ENCODE results near the gene CMC2.

CMC2 gene

DNA sequence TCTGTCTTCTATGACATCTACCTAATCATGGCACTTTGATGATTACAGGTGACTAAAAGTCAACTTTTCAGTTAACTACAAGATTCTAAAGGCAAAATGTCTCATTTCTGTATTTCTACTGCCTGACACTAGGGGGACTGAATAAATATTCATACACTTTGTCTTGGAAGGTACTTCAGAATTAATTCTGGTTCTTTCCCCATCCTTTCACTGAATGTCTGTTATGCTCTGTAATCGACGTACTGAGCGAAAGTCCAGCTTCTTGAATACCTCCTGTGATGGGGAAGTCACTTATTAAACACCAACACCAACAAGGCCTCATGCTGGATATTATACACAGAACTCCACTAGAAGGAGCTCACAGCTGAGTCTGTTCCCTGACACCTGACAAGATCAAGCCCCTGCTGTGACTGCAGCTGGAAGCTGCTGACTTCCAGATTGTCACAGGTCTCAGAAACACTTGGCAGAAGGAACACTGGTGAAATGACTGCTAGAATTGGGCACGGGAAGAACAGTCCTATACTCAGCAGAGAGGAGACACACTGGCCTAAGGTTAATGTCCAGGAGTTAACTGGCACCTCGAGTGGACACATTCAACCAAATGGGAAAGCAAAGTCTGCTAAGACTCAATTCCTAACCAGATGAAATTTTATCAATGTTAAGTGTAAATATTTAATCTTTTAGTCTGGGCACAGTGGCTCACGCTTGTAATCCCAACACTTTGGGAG lies 31.9 kb downstream of the CMC2 start:
- no peak for DNase-seq (ENCODE audit: low read depth)

DNA sequence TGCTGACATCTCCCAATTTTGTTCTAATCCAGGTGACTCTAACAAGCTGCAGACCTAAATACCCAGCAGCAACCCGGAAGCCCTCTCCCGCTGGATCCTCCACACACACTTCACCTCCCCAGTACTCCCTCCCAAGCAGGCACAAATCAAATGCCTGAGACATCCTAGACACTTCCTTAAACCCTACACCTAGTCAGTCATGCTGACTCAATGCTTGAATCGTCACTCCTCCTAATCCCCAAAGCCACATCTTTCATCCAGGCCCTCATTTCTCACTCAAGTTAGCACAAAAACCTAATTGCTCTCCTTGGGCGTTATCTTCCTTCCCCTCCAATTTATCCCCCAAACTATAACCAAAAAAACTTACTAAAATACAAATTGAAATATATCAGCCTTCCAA lies 32.7 kb downstream of the CMC2 start:
- no peak for DNase-seq (ENCODE audit: low read depth)

DNA sequence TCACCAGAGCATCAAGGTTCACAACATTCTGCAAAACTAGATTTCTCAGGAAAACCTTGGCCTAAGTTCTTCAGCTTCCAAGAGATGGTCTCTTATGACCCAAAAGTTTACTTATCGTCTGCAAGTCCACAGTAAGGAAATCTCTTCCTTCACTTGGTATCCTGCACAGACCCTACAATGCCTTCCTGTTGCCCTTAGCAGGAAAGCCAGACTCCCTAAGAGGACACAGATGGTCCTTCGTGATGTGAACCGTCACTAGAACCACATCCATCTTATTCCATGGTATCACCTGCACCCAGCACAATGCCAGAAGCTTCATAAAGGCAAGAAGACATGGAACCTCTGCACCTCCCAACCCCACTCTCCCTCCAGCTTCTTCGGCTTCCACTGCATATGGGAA lies 34.1 kb downstream of the CMC2 start:
- DNase-seq (ENCODE audit: low read depth) = no peak

DNA sequence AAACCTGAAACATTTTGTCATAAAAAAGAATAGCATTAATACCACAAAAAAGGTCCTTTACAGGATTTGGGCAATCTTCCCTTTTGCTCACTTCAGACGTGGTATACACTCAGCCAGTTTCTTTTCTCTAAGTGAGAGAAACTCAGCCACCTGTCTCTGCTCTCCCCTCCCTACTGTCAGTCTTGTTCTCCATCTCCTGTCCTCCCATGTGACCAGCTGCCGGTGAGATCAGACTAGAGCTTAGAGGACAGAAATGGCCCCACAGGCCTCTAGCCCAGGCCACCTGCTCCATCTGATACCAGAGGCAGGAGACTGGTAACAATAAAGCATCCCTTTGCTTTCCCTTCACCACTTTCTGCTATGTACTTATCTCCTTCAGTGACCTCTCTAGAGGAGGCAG lies 34.9 kb downstream of the CMC2 start:
- no peak for DNase-seq (ENCODE audit: low read depth)

DNA sequence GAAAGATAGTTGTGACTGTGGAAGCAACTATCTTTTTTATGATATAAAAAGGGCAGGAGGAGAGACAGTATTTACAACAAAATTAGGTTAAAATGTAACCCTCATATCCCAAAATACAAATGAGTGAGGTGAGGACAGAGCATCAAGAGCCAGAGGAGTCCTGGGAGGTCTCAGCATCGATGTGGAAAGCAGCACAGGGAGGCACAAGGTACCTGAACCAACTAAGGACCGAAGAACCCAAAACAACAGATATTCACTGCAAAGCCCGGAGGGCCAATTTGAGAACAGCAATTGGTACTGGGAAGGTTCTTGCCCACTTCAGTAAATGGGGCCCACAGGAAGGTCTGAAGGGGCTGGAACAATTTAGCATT lies 37.6 kb downstream of the CMC2 start:
- no peak for DNase-seq (ENCODE audit: low read depth)

DNA sequence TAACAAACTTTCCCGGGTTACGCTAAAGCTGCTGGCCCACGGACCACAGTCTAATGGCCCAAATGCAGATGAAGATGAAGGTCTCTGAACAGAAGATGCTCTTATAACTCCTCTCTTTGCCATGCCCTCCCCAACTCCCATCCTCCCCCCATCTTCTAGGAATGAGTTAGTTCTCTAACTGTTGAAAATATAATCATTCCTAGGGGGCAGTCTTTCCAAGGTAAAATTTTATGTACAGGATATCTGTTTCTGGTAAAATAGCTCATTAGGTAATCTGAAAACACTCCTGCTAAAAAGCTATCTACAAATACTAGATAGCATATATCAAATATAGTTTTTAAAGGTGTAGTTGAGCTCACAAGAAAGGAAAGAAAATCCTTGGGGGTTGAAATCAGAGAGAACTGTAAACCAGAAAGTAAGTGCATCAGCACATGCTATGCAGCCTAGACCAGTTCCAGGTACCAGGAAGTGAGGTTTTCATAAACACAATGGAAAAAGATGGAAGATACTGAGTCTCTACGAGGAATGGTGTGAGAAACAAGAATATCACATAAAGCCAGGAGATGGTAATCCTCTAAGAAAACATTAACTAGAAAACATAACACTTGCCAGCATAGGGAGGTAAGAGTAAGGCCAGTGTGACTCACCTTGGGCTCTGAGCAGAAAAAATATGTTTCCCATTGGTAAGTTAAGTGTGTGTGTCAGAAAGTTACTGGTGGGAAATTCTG lies 38.1 kb downstream of the CMC2 start:
- no peak for DNase-seq (ENCODE audit: low read depth)

DNA sequence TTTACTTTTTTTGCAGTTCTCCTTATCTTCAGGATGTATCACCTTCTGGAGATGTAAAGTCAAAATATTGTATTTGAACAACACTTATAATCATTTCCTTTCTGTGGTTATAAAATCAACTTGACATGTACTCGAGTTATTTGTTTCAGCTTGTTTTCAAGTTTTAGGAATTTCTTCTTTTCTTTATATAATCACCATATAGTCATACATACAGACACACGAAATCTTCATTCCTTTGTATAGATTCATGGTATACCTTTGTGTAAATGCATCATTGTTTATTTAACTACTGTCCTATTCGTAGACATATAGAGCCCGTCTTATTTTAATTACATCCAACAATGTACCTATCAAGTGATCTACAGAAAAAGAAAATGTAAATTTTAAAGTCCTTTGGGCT lies 40.1 kb downstream of the CMC2 start:
- no peak for DNase-seq (ENCODE audit: low read depth)

DNA sequence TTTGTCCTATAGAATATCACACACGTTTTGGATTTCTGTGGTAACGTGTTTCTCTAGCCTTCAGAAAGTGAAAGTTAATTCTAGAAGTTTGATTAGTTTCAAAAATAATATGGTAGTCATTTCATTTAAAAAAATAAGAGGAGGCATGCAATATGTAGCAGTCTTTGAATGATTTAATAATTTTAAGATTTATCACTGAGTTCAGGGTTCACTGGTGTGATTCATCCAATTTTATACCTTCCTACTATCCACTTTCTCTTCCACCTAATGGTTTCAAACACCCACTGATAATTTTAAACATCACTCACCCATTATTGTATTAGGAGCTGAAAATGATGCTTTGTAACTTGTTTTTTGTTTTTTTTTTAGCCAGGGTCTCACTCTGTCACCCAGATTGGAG lies 42.3 kb downstream of the CMC2 start:
- DNase-seq (ENCODE audit: low read depth) = no peak

DNA sequence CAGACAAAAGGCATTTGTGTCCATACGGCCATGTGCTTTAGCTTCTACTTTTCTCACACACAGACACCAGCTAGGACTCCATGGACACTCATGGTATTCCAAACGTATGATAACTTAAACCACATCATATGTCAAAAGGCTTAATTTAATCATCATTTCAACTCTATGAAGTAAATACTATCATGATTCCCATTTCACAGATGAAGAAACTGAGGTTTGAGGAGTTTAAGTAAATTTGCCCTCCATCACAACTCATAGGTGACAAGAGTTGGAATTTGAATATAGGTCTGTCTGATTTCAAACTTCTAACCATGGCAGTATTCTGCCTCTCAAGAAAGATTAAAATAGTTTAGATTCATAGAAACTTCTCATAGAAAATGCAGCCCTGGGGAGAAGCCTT lies 43.8 kb downstream of the CMC2 start:
- no peak for DNase-seq (ENCODE audit: low read depth)

DNA sequence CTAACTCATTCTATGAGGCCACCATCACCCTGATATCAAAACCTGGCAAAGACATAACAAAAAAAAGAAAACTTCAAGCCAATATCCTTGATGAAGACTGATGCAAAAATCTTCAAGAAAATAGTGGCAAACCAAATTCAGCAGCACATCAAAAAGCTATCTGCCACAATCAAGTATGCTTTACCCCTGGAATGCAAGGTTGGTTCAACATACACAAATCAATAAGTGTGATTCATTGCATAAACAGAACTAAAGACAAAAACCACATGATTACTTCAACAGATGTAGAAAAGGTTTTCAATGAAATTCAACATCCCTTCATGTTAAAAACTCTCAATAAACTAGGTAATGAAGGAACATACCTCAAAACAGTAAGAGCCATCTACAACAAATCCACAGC lies 48.4 kb downstream of the CMC2 start:
- DNase-seq (ENCODE audit: low read depth) = no peak

DNA sequence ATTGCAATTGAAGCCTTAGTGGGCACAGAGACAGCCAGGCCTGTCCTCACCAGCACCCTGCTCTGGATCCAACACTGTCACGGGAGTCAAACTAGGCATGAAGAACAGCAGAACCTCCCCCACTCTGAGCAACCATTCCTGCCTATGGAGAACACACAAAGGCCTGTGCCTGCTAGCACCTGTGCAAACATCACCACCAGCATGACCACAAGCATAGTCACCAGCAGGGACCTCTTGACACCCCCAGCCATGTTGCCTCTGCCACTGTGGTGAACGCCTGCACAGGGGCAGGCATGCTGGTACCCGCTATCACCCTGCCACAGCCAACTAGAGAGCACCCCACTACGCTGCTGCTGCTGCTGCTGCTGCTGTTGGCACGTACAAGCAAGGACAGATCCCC lies 51.7 kb downstream of the CMC2 start:
- no peak for DNase-seq (ENCODE audit: low read depth)

DNA sequence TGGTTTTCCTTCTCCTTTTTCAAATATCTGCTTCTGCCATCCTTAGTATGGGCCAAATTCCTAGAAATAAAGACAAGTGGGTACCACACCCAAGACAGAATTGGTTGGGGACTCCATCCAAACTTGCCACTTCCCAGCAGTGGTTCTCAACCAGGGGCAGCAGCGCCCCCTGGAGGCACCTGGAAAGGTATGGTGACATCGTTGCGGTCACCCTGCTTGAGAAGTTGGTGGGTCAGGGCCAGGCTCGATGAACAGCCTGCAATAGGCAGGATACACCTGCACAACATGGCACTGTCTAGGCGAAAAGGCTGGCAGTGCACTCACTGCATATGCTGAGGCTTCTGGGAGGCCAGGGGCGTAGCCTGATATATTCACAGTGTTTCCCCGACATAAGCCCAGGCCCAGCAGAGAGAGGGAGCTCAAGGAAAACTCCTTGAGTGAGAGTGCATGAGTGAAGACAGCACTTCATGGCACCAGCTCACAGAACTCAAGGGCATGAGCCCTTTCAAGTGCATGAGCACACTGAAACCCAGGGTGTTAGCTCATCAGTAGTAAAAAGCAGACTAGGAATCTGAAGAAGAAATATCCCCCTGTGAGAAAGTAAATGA lies 57.7 kb downstream of the CMC2 start:
- DNase-seq (ENCODE audit: low read depth) = no peak

DNA sequence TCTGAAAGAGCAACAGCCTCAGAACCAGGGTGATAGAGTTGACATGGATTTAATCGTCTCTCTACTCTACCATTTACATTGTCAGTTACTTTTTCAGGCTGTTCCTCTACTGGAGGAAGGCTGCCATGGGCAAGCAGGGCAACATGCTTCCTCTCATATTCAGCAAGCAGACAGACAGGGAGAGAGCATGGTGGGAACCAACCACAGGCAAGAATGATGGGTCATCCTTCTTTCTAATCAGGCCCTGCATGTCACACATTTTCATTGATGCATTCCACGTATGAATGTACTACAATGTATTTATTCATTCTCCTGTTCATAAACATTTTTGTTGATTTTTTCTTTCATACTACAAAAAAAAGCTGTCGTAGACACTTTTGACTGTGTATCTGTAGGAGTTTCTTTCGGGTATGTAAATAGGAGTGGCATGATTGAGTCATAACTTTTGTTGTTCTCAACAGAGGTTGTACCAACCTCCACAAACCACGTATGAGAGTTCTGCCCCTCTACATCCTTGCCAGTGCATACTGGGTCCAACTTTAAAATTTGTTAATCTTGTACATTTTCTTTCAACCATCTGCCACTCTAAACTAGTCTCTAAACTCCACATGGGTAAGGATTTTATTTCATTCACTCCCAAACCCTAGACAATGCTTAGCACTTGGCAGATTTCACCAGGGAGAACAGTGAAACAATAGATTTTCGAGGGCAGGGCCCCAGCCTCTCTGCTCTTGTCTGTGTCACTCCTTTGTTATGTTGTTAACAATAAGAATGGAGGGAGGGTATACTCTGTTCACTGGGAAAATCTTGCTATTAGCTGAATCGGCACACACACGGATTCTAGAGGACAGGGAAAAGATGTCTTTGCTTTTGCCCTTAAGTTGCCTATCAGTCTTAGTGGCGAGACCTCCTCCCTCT lies 58.7 kb downstream of the CMC2 start:
- no peak for DNase-seq (ENCODE audit: low read depth)

DNA sequence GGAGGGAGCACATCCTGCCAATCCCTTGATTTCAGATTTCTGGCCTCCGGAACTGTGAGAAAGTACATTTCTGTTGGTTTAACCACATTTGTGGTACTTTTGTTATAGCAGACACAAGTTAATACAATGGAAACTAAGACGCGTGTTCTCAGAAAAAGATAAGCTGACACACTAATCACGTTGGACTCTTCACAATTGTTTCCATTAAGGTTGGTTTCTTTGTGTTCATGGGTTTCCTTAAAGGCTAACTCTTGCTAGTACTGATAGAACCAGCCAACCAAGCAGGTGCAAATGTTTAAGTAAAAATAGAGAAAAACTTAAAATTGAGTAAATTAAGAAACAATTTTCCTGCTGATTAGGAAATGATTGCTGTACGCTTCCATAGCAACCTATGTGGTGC lies 59.4 kb downstream of the CMC2 start:
- no peak for DNase-seq (ENCODE audit: low read depth)

DNA sequence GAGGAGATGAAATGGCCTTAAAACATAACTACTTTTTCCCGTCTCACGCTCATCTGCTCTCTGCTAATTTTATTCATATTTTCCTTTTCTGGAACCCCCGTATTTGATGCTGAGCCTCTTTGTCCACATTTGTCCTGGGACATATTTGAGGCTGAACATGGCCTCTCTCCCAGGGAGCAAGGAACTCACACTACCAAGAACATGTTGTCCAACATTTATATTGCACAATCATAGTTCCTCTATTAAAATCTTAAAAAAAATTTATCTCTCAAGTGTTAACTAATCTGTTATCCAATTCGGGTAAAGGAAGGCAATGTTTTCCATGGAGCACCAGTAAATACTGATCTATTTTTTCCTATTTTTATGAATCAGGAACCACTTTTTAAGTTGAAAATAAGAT lies 60.2 kb downstream of the CMC2 start:
- no peak for DNase-seq (ENCODE audit: low read depth)

DNA sequence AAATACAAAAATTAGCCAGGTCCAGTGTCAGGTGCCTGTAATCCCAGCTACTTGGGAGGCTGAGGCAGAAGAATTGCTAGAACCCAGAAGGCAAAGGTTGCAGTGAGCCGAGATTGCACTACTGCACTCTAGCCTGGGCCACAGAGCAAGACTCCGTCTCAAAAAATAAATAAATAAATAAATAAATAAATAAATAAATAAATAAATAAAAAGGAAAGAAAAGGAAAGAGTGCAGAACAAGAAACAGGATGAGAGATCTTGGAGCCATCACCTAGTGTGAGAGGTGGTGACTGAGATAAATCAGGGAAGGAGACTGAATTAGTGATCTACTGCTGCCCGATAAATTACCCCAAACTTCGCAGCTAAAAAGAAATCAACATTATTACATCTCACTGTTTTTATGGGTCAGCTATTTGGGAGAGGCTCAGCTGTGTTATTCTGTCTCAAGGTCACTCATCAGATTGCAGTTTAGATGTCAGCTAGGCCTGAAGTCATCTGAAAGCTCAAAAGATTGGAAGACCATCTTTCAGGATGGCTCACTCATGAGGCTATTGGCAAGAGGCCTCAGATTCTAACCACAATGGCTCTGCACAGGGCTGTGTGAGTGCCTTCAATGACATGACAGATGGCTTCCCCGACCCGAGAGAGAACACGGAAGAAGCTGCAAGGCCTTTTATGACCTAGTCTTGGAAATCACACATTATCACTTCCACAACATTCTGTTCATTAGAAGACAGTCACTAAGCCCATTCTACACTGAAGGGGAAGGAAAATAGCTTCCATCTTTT lies 66.4 kb downstream of the CMC2 start:
- no peak for DNase-seq (ENCODE audit: low read depth)

DNA sequence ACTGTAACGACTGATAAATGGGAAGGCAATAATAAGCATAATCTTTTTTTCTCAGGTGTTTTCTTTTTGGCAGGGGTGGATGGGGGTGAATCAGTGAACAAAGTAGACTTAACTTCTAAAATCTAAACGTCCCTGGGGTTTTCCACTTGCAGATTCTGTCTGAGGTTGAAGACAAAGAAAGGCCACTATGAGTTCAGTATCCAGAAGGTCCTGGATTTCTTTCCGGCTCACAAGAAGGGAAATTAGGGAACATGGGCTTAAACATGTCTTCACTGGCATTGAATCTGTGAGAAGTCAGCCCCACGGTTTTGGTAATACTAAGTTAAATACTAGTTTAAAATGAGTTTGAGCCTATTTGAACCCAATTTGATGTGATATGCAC lies 67.8 kb downstream of the CMC2 start:
- no peak for DNase-seq (ENCODE audit: low read depth)

DNA sequence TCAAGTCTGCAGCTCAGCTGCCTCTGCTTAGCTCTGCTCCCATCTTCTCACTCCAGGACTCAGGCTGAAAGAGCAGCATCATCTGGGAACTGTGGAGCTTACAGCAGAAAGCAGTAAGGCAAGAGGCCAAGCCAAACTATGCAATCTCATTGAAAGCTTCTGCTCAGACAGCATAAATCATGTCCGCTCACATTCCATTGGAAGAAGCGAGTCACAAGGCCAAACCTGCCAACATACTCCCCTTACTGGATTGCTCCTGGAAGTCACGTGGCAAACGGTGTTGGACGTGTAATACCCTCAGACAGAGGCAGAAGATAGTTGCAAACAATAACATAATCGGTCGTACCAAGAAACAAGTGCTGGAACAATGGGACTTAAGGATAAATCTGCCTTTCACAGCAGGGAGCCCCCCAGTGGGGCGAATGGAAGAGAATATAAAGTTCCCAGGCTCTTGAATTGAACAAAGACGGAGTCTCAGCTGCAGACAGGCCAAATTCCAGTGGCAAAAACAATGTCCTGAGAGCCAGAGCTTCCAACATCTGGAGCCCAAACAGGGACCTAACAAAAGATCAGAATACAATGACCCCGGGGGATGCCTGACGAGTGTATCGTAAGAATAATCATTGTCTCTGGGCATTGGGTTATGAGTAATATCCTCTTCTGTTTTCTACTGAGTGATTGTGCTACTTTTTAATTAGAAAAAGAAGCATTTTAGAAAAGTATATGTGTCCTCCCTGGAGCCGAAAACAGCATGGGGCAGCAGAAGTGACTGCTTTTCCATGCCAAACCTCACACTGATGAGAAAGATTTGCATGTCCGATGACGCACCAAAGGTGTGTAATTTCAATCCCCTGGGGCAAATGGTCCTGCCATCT lies 68.4 kb downstream of the CMC2 start:
- no peak for DNase-seq (ENCODE audit: low read depth)

DNA sequence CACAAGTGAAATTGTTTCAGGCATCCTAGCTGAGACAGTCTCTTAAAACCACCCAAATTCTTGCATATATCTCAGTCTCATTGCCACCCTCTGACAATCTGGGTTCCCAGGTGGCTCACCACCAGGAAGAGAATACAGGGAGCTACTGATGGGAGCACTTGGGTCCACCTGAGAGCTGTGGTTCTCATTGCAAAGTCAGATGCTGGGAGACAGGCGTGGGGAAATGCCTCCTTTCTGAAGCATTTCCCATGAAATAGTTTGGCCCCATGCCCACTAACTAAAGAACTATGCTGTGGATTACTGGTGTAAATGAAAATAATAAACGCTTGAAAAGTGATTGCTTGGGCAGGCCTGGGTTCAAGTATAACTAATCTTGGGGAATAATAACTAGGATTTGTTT lies 70.3 kb downstream of the CMC2 start:
- no peak for DNase-seq (ENCODE audit: low read depth)

DNA sequence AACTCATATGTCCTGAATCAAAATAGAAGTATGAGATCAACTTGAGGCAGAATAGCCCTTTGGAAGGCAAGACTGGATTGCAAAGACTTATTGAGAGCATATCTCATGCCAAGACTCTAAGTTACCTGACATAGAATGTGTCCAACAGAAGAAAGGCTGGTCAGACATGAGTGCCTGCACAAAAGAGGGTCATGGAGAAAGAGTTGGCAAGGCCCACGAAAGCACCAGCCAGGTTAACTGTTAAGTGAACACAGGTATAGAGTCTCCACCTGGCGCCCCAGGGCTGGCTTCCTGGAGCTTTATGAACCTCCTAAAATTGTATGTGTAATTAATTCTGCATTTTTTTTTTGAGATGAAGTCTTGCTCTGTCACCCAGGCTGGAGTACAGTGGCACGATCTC lies 71.0 kb downstream of the CMC2 start:
- no peak for DNase-seq (ENCODE audit: low read depth)

DNA sequence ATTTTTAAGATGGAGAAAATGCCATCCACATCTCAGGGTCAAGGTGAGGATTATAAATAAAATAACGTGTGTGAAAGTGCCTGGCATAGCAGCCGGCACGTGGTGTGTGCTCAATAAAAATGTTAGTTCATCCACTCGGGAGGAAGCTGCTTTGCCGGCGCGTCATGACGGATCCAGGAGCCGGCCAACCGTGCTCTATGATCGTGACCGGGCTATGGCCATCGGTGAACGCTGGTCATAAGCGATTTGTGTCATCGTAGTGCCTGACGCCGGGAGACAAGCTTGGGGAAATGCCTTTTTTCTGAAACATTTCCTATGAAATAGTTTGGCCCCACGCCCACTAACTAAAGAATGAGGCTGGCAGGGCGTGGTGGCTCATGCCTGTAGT lies 74.0 kb downstream of the CMC2 start:
- DNase-seq (ENCODE audit: low read depth) = no peak

Measured in T follicular helper cell (primary cell).